Measurements from ENCODE around the gene MFSD12.

The MFSD12 gene

GRCh38 chr19:3524078-3524842, 33.1 kb downstream of the MFSD12 start:
- DNase-seq (ENCODE audit: extremely low read depth, low read depth), result no peak
- no peak for TF ChIP-seq CTCF (IDR thresholded peaks at IDR 0.05; ENCODE audit: low read depth, low read length)

- no peak for DNase-seq (ENCODE audit: extremely low read depth, low read depth)
- no peak for TF ChIP-seq CTCF (IDR thresholded peaks at IDR 0.05; ENCODE audit: low read depth, low read length)
These were observed 33.9 kb downstream of the MFSD12 start for GRCh38 chr19:3523361-3524077.

- TF ChIP-seq CTCF (IDR thresholded peaks at IDR 0.05; ENCODE audit: low read depth, low read length), result no peak
- DNase-seq (ENCODE audit: extremely low read depth, low read depth), result no peak
These were observed 34.7 kb downstream of the MFSD12 start for GRCh38 chr19:3522421-3523360.

- no peak for DNase-seq (ENCODE audit: extremely low read depth, low read depth)
- no peak for TF ChIP-seq CTCF (IDR thresholded peaks at IDR 0.05; ENCODE audit: low read depth, low read length)
These were observed 36.3 kb downstream of the MFSD12 start for GRCh38 chr19:3521104-3521445.

- no peak for DNase-seq (ENCODE audit: extremely low read depth, low read depth)
- TF ChIP-seq CTCF (IDR thresholded peaks at IDR 0.05; ENCODE audit: low read depth, low read length), result no peak
These were observed 37.0 kb downstream of the MFSD12 start for GRCh38 chr19:3520166-3521103.

- TF ChIP-seq CTCF (IDR thresholded peaks at IDR 0.05; ENCODE audit: low read depth, low read length), result no peak
These were observed 38.3 kb downstream of the MFSD12 start for GRCh38 chr19:3519126-3519525.

More at GRCh38 chr19:3519126-3519525, 38.3 kb downstream of the MFSD12 start:
- DNase-seq (ENCODE audit: extremely low read depth, low read depth), result no peak
